22Rv1 (cell line): Measurements from ENCODE around the gene ANO7.

Source experiments
- CTCF ChIP-seq: fragments of 450-650 bp; IDR thresholded peaks from 2 replicates; pipeline ENCODE4 v1.5.1; 2017; ENCODE audit warnings: mild to moderate bottlenecking
- ZFX ChIP-seq: fragments of 450-650 bp; IDR thresholded peaks from 2 replicates; pipeline ENCODE4 v1.6.1; 2017; ENCODE audit warnings: antibody characterized with exemption, borderline replicate concordance

GRCh38 chr2:241180495-241180894 lies 8.0 kb upstream of the ANO7 start:
- TF ChIP-seq CTCF (no peak), ZFX (no peak)
